DND-41 (cell line): ENCODE measurements around the gene RHBDF2.

Source experiments
- EZH2 ChIP-seq: IDR thresholded peaks from 3 replicates; pipeline ENCODE4 v1.6.1; 2012; ENCODE audit warnings: borderline replicate concordance, low read depth, mild to moderate bottlenecking, moderate library complexity, low read length, inconsistent platforms; ENCODE audit not compliant: severe bottlenecking
- TF ChIP-seq, protein P1 (sequence below): IDR thresholded peaks from 2 replicates; pipeline ENCODE4 v1.5.1; 2012; ENCODE audit warnings: borderline replicate concordance, low read length, moderate library complexity, mild to moderate bottlenecking; ENCODE audit not compliant: poor library complexity, severe bottlenecking; ENCODE audit errors: extremely low read depth

DNA sequence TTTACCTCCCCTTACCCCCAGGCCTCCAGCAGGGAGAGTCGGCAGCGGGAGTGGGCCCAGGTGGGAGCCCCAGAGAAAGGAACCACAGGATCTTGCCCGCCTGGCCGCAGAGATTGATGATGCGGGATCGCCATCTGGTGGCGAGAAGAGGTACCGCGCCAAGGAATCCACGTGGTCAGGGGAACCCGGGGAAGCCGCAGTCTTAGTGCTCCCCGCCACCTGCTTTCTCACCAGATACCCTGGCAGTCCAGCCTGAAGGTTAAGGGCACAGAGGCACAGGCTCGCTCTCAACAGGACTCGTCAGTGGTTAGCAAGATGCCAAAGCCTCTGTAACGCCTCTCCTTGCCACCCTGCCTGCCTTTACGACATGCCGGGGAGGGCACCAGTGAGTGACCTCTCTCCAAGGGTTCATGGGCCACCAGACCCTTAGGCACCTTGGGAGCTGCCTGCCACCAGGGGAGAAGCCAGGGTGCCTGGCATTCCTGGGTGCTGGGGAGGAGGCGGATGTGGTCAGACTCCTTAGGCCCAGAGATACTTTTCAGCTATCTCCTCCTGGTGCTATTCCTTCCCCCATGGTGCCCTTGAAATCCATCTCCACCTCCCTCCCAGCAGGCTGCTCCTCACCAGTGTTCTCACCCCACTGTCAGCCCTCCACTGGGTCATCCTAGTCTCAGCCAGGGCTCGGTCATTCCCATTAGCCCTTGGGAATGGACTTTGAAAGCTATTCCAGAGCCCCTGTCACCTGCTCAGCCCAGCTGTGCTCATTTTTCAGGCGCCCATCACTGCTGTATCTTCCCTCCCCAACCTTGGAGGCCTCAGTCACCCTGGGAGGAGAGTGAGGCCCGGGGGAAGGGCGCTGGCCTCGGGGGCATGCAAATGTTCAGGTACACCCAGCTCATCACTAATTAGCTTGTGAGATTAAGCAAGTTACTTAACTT lies 5.5 kb upstream of the RHBDF2 start:
- TF ChIP-seq, protein P1, sequence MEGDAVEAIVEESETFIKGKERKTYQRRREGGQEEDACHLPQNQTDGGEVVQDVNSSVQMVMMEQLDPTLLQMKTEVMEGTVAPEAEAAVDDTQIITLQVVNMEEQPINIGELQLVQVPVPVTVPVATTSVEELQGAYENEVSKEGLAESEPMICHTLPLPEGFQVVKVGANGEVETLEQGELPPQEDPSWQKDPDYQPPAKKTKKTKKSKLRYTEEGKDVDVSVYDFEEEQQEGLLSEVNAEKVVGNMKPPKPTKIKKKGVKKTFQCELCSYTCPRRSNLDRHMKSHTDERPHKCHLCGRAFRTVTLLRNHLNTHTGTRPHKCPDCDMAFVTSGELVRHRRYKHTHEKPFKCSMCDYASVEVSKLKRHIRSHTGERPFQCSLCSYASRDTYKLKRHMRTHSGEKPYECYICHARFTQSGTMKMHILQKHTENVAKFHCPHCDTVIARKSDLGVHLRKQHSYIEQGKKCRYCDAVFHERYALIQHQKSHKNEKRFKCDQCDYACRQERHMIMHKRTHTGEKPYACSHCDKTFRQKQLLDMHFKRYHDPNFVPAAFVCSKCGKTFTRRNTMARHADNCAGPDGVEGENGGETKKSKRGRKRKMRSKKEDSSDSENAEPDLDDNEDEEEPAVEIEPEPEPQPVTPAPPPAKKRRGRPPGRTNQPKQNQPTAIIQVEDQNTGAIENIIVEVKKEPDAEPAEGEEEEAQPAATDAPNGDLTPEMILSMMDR = peak; percentile 96
- TF ChIP-seq EZH2 = no peak
